Dendritic cell treated with granulocyte-macrophage colony-stimulating factor and Interleukin-4, amounts not matched to agents 40 ng/mL and 50 ng/mL, for 4 days (primary cell): Measurements from ENCODE around the gene ALOX5AP.

Source experiments
- H3K27ac Mint-ChIP-seq: one replicate; pipeline ENCODE4 v1.8.0; 2022; ENCODE audit warnings: mild to moderate bottlenecking, mixed read lengths
- H3K27me3 Mint-ChIP-seq: one replicate; pipeline ENCODE4 v1.8.0; 2022; ENCODE audit warnings: mild to moderate bottlenecking, mixed read lengths
- H3K36me3 Mint-ChIP-seq: one replicate; pipeline ENCODE4 v1.8.0; 2022; ENCODE audit warnings: low read depth, mixed read lengths
- H3K4me1 Mint-ChIP-seq: one replicate; pipeline ENCODE4 v1.8.0; 2022; ENCODE audit warnings: low read depth, mixed read lengths
- H3K4me3 Mint-ChIP-seq: one replicate; pipeline ENCODE4 v1.8.0; 2022; ENCODE audit warnings: mild to moderate bottlenecking, moderate library complexity, mixed read lengths
- H3K9me3 Mint-ChIP-seq: one replicate; pipeline ENCODE4 v1.8.0; 2022; ENCODE audit warnings: mixed read lengths
- intact Hi-C: fragments of 100-400 bp; cut with micrococcal nuclease; formaldehyde crosslinking; loops from one replicate; pipeline ENCODE4 v1.15.0; 2022

Gene ALOX5AP

GRCh38 chr13:30721936-30722335, 13.4 kb upstream of the ALOX5AP start:
- Mint-ChIP-seq H3K36me3 (no peaks in the 10 kb centered on the region), H3K4me1 (peaks cover 62% of the 10 kb centered on the region), H3K4me3 (peak overlapping the region; percentile 25), H3K27ac (peak overlapping the region; percentile 35), H3K27me3 (peaks cover 56% of the 10 kb centered on the region), H3K9me3 (no peaks in the 10 kb centered on the region)
- intact Hi-C loops: no loop called here

GRCh38 chr13:30722361-30722760, 13.0 kb upstream of the ALOX5AP start:
- Mint-ChIP-seq H3K27me3 (peaks cover 56% of the 10 kb centered on the region), H3K27ac (no peak overlapping the region), H3K4me3 (no peak overlapping the region), H3K4me1 (peaks cover 58% of the 10 kb centered on the region), H3K36me3 (no peaks in the 10 kb centered on the region), H3K9me3 (no peaks in the 10 kb centered on the region)
- intact Hi-C loops: no loop called here

GRCh38 chr13:30724778-30725177, 10.6 kb upstream of the ALOX5AP start:
- Mint-ChIP-seq H3K4me3 (no peak overlapping the region), H3K9me3 (no peaks in the 10 kb centered on the region), H3K27me3 (peaks cover 48% of the 10 kb centered on the region), H3K4me1 (peaks cover 35% of the 10 kb centered on the region), H3K27ac (no peak overlapping the region), H3K36me3 (no peaks in the 10 kb centered on the region)
- intact Hi-C loops: no loop called here

- H3K27ac Mint-ChIP-seq: no peak overlapping the region
- H3K27me3 Mint-ChIP-seq: peaks cover 55% of the 10 kb centered on the region
- no peak overlapping the region for H3K4me3 Mint-ChIP-seq
- no peaks in the 10 kb centered on the region for H3K9me3 Mint-ChIP-seq
- H3K4me1 Mint-ChIP-seq: peaks cover 29% of the 10 kb centered on the region
- no peaks in the 10 kb centered on the region for H3K36me3 Mint-ChIP-seq
- intact Hi-C loops: no loop called here
Measured at GRCh38 chr13:30725326-30726085, 9.8 kb upstream of the ALOX5AP start.

GRCh38 chr13:30726192-30726591, 9.2 kb upstream of the ALOX5AP start:
- H3K27me3 Mint-ChIP-seq: peaks cover 62% of the 10 kb centered on the region
- H3K36me3 Mint-ChIP-seq: no peaks in the 10 kb centered on the region
- no peak overlapping the region for H3K27ac Mint-ChIP-seq
- no peaks in the 10 kb centered on the region for H3K9me3 Mint-ChIP-seq
- H3K4me3 Mint-ChIP-seq: no peak overlapping the region
- intact Hi-C loops: no loop called here
- peaks cover 22% of the 10 kb centered on the region for H3K4me1 Mint-ChIP-seq

GRCh38 chr13:30727491-30728355, 7.6 kb upstream of the ALOX5AP start:
- no peaks in the 10 kb centered on the region for H3K9me3 Mint-ChIP-seq
- H3K27ac Mint-ChIP-seq: no peak overlapping the region
- no peak overlapping the region for H3K4me3 Mint-ChIP-seq
- H3K27me3 Mint-ChIP-seq: peaks cover 74% of the 10 kb centered on the region
- intact Hi-C loops: no loop called here
- peaks cover 12% of the 10 kb centered on the region for H3K4me1 Mint-ChIP-seq
- H3K36me3 Mint-ChIP-seq: no peaks in the 10 kb centered on the region

GRCh38 chr13:30729801-30730200, 5.5 kb upstream of the ALOX5AP start:
- H3K36me3 Mint-ChIP-seq: no peaks in the 10 kb centered on the region
- intact Hi-C loops: no loop called here
- H3K4me1 Mint-ChIP-seq: peaks cover 28% of the 10 kb centered on the region
- peaks cover 65% of the 10 kb centered on the region for H3K27me3 Mint-ChIP-seq
- no peaks in the 10 kb centered on the region for H3K9me3 Mint-ChIP-seq
- no peak overlapping the region for H3K4me3 Mint-ChIP-seq
- H3K27ac Mint-ChIP-seq: no peak overlapping the region

- H3K36me3 Mint-ChIP-seq: no peaks in the 10 kb centered on the region
- H3K27ac Mint-ChIP-seq: no peak overlapping the region
- no peak overlapping the region for H3K4me3 Mint-ChIP-seq
- peaks cover 62% of the 10 kb centered on the region for H3K27me3 Mint-ChIP-seq
- H3K9me3 Mint-ChIP-seq: no peaks in the 10 kb centered on the region
- H3K4me1 Mint-ChIP-seq: peaks cover 32% of the 10 kb centered on the region
- intact Hi-C loops: no loop called here
Measured at GRCh38 chr13:30730526-30730925, 4.8 kb upstream of the ALOX5AP start.

GRCh38 chr13:30731361-30732045, 3.8 kb upstream of the ALOX5AP start:
- Mint-ChIP-seq H3K4me1 (peaks cover 42% of the 10 kb centered on the region), H3K36me3 (no peaks in the 10 kb centered on the region), H3K4me3 (no peak overlapping the region), H3K9me3 (no peaks in the 10 kb centered on the region), H3K27ac (no peak overlapping the region), H3K27me3 (peaks cover 58% of the 10 kb centered on the region)
- intact Hi-C loops: no loop called here

- Mint-ChIP-seq H3K36me3 (no peaks in the 10 kb centered on the region), H3K4me3 (no peak overlapping the region), H3K27me3 (peaks cover 60% of the 10 kb centered on the region), H3K9me3 (no peaks in the 10 kb centered on the region), H3K4me1 (peaks cover 47% of the 10 kb centered on the region), H3K27ac (no peak overlapping the region)
- intact Hi-C loops: no loop called here
Measured at GRCh38 chr13:30732046-30732390, 3.3 kb upstream of the ALOX5AP start.

GRCh38 chr13:30734439-30734838, 904 bp upstream of the ALOX5AP start:
- Mint-ChIP-seq H3K9me3 (no peaks in the 10 kb centered on the region), H3K4me1 (peaks cover 71% of the 10 kb centered on the region), H3K27ac (peak overlapping the region; percentile 82), H3K27me3 (peaks cover 57% of the 10 kb centered on the region), H3K36me3 (no peaks in the 10 kb centered on the region), H3K4me3 (peak overlapping the region; percentile 76)
- intact Hi-C loops: no loop called here

GRCh38 chr13:30735872-30736175, 481 bp downstream of the ALOX5AP start:
- intact Hi-C loops: loop anchor here (5.0 kb wide), 1 partner anchor 44 kb away; no protein-coding TSS in a partner anchor
- Mint-ChIP-seq H3K9me3 (no peaks in the 10 kb centered on the region), H3K4me1 (peaks cover 85% of the 10 kb centered on the region), H3K4me3 (peak overlapping the region; percentile 76), H3K27ac (peak overlapping the region; percentile 82), H3K27me3 (peaks cover 46% of the 10 kb centered on the region), H3K36me3 (no peaks in the 10 kb centered on the region)

GRCh38 chr13:30736461-30737320, 1.3 kb downstream of the ALOX5AP start:
- Mint-ChIP-seq H3K9me3 (no peaks in the 10 kb centered on the region), H3K27me3 (peaks cover 39% of the 10 kb centered on the region), H3K4me3 (peak overlapping the region; percentile 50), H3K27ac (peak overlapping the region; percentile 82), H3K36me3 (no peaks in the 10 kb centered on the region), H3K4me1 (peaks cover 85% of the 10 kb centered on the region)
- intact Hi-C loops: loop anchor here (5.0 kb wide), 1 partner anchor 44 kb away; no protein-coding TSS in a partner anchor
